GM12878 (cell line): ENCODE results near the gene ZBTB38.
A peak's percentile ranks its signal among the peaks of the same experiment; 100 is the strongest.

Experiments used
- ATF2 ChIP-seq: IDR thresholded peaks from 2 replicates; pipeline ENCODE4 v1.6.1; 2012; ENCODE audit warnings: low read length, inconsistent platforms
- CEBPB ChIP-seq, 2 experiments: fragments of 150-350 bp in 1 of 2; IDR thresholded peaks; 2 replicates each; pipeline ENCODE4 v1.6.1; 2012 to 2014; ENCODE audit warnings: low read depth in 2 of 2, low read length in 2 of 2, borderline replicate concordance in 1 of 2, inconsistent platforms in 1 of 2
- CREB1 ChIP-seq: IDR thresholded peaks from 2 replicates; pipeline ENCODE4 v1.6.1; 2012; ENCODE audit warnings: low read depth, mild to moderate bottlenecking, inconsistent platforms
- CREM ChIP-seq: IDR thresholded peaks from 2 replicates; pipeline ENCODE4 v1.6.1; 2014; ENCODE audit warnings: antibody characterized with exemption, low read depth
- CTCF ChIP-seq, 3 experiments: IDR thresholded peaks in 2 of 3; conservative IDR thresholded peaks in 1 of 3; 2 replicates each; pipeline ENCODE4 v1.5.1; 2011; ENCODE audit warnings: low read depth in 3 of 3, low read length in 3 of 3, mild to moderate bottlenecking in 3 of 3, control low read depth in 2 of 3, moderate library complexity in 2 of 3, inconsistent platforms in 1 of 3, mixed read lengths in 1 of 3; ENCODE audit not compliant: control insufficient read depth in 2 of 3, insufficient read depth in 1 of 3; ENCODE audit errors: extremely low read depth in 1 of 3
- E2F8 ChIP-seq: fragments of 450-650 bp; IDR thresholded peaks from 2 replicates; pipeline ENCODE4 v1.6.1; 2018; ENCODE audit warnings: mild to moderate bottlenecking, low read depth, moderate library complexity; ENCODE audit not compliant: partially characterized antibody
- MYC ChIP-seq: IDR thresholded peaks from 2 replicates; pipeline ENCODE4 v1.6.1; 2011; ENCODE audit warnings: mild to moderate bottlenecking, low read length, moderate library complexity, inconsistent platforms; ENCODE audit not compliant: insufficient read depth, insufficient replicate concordance, insufficient read length, severe bottlenecking
- POLR2AphosphoS5 ChIP-seq: IDR thresholded peaks from 2 replicates; pipeline ENCODE4 v1.6.1; 2011; ENCODE audit warnings: mild to moderate bottlenecking, low read length, inconsistent platforms
- RAD21 ChIP-seq: IDR thresholded peaks from 2 replicates; pipeline ENCODE4 v1.6.1; 2011; ENCODE audit warnings: mild to moderate bottlenecking, low read depth, low read length, moderate library complexity; ENCODE audit not compliant: insufficient read depth
- RCOR1 ChIP-seq: conservative IDR thresholded peaks from 2 replicates; pipeline ENCODE4 v1.6.1; 2012; ENCODE audit warnings: low read depth, low read length, improper control_type of control experiment
- RFX5 ChIP-seq: IDR thresholded peaks from 2 replicates; pipeline ENCODE4 v1.6.1; 2011; ENCODE audit warnings: low read depth, low read length, improper control_type of control experiment
- TAF1 ChIP-seq: IDR thresholded peaks from 2 replicates; pipeline ENCODE4 v1.6.1; 2011; ENCODE audit warnings: mild to moderate bottlenecking, low read depth, low read length, borderline replicate concordance
- TCF12 ChIP-seq: IDR thresholded peaks from 2 replicates; pipeline ENCODE4 v1.6.1; 2011; ENCODE audit warnings: low read depth, mild to moderate bottlenecking, low read length
- YY1 ChIP-seq: IDR thresholded peaks from 2 replicates; pipeline ENCODE4 v1.6.1; 2011; ENCODE audit warnings: low read depth, mild to moderate bottlenecking, low read length

GRCh38 chr3:141401573-141402475 lies 33.5 kb downstream of the ZBTB38 start:
- no peak for TF ChIP-seq CTCF (IDR thresholded peaks at IDR 0.05 in 2 of 3, conservative IDR thresholded peaks at IDR 0.05 in 1 of 3; ENCODE audit: control insufficient read depth in 2 of 3, extremely low read depth in 1 of 3, insufficient read depth in 1 of 3, low read depth in 3 of 3, low read length in 3 of 3)
- no peak for TF ChIP-seq CEBPB (IDR thresholded peaks at IDR 0.05; ENCODE audit: borderline replicate concordance in 1 of 2, low read depth in 2 of 2, low read length in 2 of 2)
- no peak for TF ChIP-seq CREM
- no peak for TF ChIP-seq RFX5
- TF ChIP-seq ATF2, result no peak
- no peak for TF ChIP-seq POLR2AphosphoS5
- 0 out of 2 replicates have a peak, but pooled peaks have one; percentile 6 for TF ChIP-seq TCF12
- TF ChIP-seq CREB1, result no peak
- TF ChIP-seq MYC, result no peak
- TF ChIP-seq E2F8, result no peak
- TF ChIP-seq RCOR1, result no peak
- 0 out of 2 replicates have a peak, but pooled peaks have one; percentile 7 for TF ChIP-seq RAD21
- peak; percentile 95 for TF ChIP-seq YY1
- peak; percentile 70; the same call in 1 of the 2 replicates for TF ChIP-seq TAF1
